ENCODE data around the gene UBE3C.

Gene UBE3C

GRCh38 chr7:157193274-157193673 is 54.5 kb downstream of the UBE3C start:
- no peak for TF ChIP-seq TAF1 (IDR thresholded peaks at IDR 0.05; ENCODE audit: low read depth)
- TF ChIP-seq USF1 (IDR thresholded peaks at IDR 0.05) = no peak
- TF ChIP-seq, protein P1, sequence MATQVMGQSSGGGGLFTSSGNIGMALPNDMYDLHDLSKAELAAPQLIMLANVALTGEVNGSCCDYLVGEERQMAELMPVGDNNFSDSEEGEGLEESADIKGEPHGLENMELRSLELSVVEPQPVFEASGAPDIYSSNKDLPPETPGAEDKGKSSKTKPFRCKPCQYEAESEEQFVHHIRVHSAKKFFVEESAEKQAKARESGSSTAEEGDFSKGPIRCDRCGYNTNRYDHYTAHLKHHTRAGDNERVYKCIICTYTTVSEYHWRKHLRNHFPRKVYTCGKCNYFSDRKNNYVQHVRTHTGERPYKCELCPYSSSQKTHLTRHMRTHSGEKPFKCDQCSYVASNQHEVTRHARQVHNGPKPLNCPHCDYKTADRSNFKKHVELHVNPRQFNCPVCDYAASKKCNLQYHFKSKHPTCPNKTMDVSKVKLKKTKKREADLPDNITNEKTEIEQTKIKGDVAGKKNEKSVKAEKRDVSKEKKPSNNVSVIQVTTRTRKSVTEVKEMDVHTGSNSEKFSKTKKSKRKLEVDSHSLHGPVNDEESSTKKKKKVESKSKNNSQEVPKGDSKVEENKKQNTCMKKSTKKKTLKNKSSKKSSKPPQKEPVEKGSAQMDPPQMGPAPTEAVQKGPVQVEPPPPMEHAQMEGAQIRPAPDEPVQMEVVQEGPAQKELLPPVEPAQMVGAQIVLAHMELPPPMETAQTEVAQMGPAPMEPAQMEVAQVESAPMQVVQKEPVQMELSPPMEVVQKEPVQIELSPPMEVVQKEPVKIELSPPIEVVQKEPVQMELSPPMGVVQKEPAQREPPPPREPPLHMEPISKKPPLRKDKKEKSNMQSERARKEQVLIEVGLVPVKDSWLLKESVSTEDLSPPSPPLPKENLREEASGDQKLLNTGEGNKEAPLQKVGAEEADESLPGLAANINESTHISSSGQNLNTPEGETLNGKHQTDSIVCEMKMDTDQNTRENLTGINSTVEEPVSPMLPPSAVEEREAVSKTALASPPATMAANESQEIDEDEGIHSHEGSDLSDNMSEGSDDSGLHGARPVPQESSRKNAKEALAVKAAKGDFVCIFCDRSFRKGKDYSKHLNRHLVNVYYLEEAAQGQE (IDR thresholded peaks at IDR 0.05; ENCODE audit: low read depth) = no peak
- TF ChIP-seq YY1 (IDR thresholded peaks at IDR 0.05; ENCODE audit: low read depth) = no peak

- TF ChIP-seq RAD21 (IDR thresholded peaks at IDR 0.05; ENCODE audit: low read depth) (no peak), EGR1 (IDR thresholded peaks at IDR 0.05) (no peak), EP300 (IDR thresholded peaks at IDR 0.05; ENCODE audit: borderline replicate concordance) (no peak), YY1 (IDR thresholded peaks at IDR 0.05; ENCODE audit: low read depth) (no peak), NFIC (IDR thresholded peaks at IDR 0.05) (no peak), CEBPB (IDR thresholded peaks at IDR 0.05) (no peak), ZBTB7A (IDR thresholded peaks at IDR 0.05; ENCODE audit: low read depth) (no peak), MAX (IDR thresholded peaks at IDR 0.05) (no peak), TCF12 (IDR thresholded peaks at IDR 0.05; ENCODE audit: low read depth) (no peak), FOXM1 (IDR thresholded peaks at IDR 0.05; ENCODE audit: borderline replicate concordance, low read depth) (no peak), USF1 (IDR thresholded peaks at IDR 0.05) (no peak), CREB1 (IDR thresholded peaks at IDR 0.05; ENCODE audit: low read depth) (no peak), TAF1 (IDR thresholded peaks at IDR 0.05; ENCODE audit: low read depth) (no peak), TEAD4 (IDR thresholded peaks at IDR 0.05) (no peak)
- TF ChIP-seq, protein P1 (IDR thresholded peaks at IDR 0.05; ENCODE audit: low read depth) = no peak
These were observed 56.2 kb downstream of the UBE3C start for GRCh38 chr7:157194948-157195347.

- TF ChIP-seq FOXM1 (IDR thresholded peaks at IDR 0.05; ENCODE audit: borderline replicate concordance, low read depth) (no peak), YY1 (IDR thresholded peaks at IDR 0.05; ENCODE audit: low read depth) (no peak), MAX (IDR thresholded peaks at IDR 0.05) (no peak), TEAD4 (IDR thresholded peaks at IDR 0.05) (no peak), CREB1 (IDR thresholded peaks at IDR 0.05; ENCODE audit: low read depth) (no peak), TAF1 (IDR thresholded peaks at IDR 0.05; ENCODE audit: low read depth) (no peak), USF1 (IDR thresholded peaks at IDR 0.05) (no peak), EP300 (IDR thresholded peaks at IDR 0.05; ENCODE audit: borderline replicate concordance) (no peak)
- TF ChIP-seq, protein P1 (IDR thresholded peaks at IDR 0.05; ENCODE audit: low read depth) = no peak
These were observed 57.1 kb downstream of the UBE3C start for GRCh38 chr7:157195868-157196267.

- no peak for TF ChIP-seq USF1 (IDR thresholded peaks at IDR 0.05)
- TF ChIP-seq TEAD4 (IDR thresholded peaks at IDR 0.05) = no peak
- no peak for TF ChIP-seq YY1 (IDR thresholded peaks at IDR 0.05; ENCODE audit: low read depth)
- TF ChIP-seq EGR1 (IDR thresholded peaks at IDR 0.05) = no peak
- TF ChIP-seq MAX (IDR thresholded peaks at IDR 0.05) = no peak
- no peak for TF ChIP-seq TCF12 (IDR thresholded peaks at IDR 0.05; ENCODE audit: low read depth)
- no peak for TF ChIP-seq FOXM1 (IDR thresholded peaks at IDR 0.05; ENCODE audit: borderline replicate concordance, low read depth)
- no peak for TF ChIP-seq RAD21 (IDR thresholded peaks at IDR 0.05; ENCODE audit: low read depth)
- no peak for TF ChIP-seq ZBTB7A (IDR thresholded peaks at IDR 0.05; ENCODE audit: low read depth)
- TF ChIP-seq CREB1 (IDR thresholded peaks at IDR 0.05; ENCODE audit: low read depth) = no peak
- TF ChIP-seq TAF1 (IDR thresholded peaks at IDR 0.05; ENCODE audit: low read depth) = no peak
- no peak for TF ChIP-seq CEBPB (IDR thresholded peaks at IDR 0.05)
- no peak for TF ChIP-seq EP300 (IDR thresholded peaks at IDR 0.05; ENCODE audit: borderline replicate concordance)
- TF ChIP-seq, protein P1 (IDR thresholded peaks at IDR 0.05; ENCODE audit: low read depth) = no peak
- no peak for TF ChIP-seq NFIC (IDR thresholded peaks at IDR 0.05)
These were observed 65.4 kb downstream of the UBE3C start for GRCh38 chr7:157204134-157204533.

All from Ishikawa (cell line).